HG03095 (cell line): ENCODE data around the gene LRRC27.

Source experiments
- ATAC-seq: cut with Tn5 transposase; IDR thresholded peaks from one replicate; pipeline ENCODE4 v1.9.1; 2021; ENCODE audit warnings: moderate library complexity; ENCODE audit not compliant: unreplicated experiment

The LRRC27 gene

GRCh38 chr10:132421847-132422751 lies 90.1 kb downstream of the LRRC27 start:
- ATAC-seq: no peak

GRCh38 chr10:132422903-132423825 lies 91.2 kb downstream of the LRRC27 start:
- ATAC-seq: no peak

GRCh38 chr10:132423966-132424861 lies 92.2 kb downstream of the LRRC27 start:
- no peak for ATAC-seq

- ATAC-seq: no peak
Observed at GRCh38 chr10:132425029-132425756, 93.2 kb downstream of the LRRC27 start.

- no peak for ATAC-seq
Observed at GRCh38 chr10:132425757-132426155, 93.8 kb downstream of the LRRC27 start.

- no peak for ATAC-seq
Observed at GRCh38 chr10:132427006-132427771, 95.2 kb downstream of the LRRC27 start.

- ATAC-seq: no peak
Observed at GRCh38 chr10:132427939-132428367, 96.0 kb downstream of the LRRC27 start.

GRCh38 chr10:132428486-132428995 lies 96.5 kb downstream of the LRRC27 start:
- ATAC-seq: no peak
